ENCODE data around the gene STIM2.

STIM2 gene

GRCh38 chr4:27019766-27020165, 159.1 kb downstream of the STIM2 start:
- H3K36me3 ChIP-seq (ENCODE audit: control insufficient read depth in 1 of 2, insufficient read depth in 2 of 2, low read depth in 1 of 2, low read length in 2 of 2): peaks cover 12 to 49% of the 10 kb centered on the region in 2 experiments
- H3K4me2 ChIP-seq (ENCODE audit: low read length, poor library complexity, severe bottlenecking): no peak overlapping the region
- no peak overlapping the region for H3K23ac ChIP-seq (ENCODE audit: low read length in 2 of 2)
- no peak overlapping the region for H4K8ac ChIP-seq (ENCODE audit: low read length)
- no peak overlapping the region for H3K4ac ChIP-seq (ENCODE audit: low read depth in 1 of 2, low read length in 2 of 2)
- no peak overlapping the region for H2BK120ac ChIP-seq (ENCODE audit: low read depth, low read length)
- H2BK15ac ChIP-seq (ENCODE audit: low read depth, poor library complexity, severe bottlenecking): no peak overlapping the region
- no peak overlapping the region for H2AK5ac ChIP-seq (ENCODE audit: low read length, severe bottlenecking)
- H2AFZ ChIP-seq (ENCODE audit: low read depth, low read length): no peak overlapping the region
- H3K9ac ChIP-seq (ENCODE audit: low read length): no peak overlapping the region
- no peaks in the 10 kb centered on the region for H3K79me1 ChIP-seq (replicated peaks; ENCODE audit: low read length, poor library complexity, severe bottlenecking)
- no peaks in the 10 kb centered on the region for H3K9me3 ChIP-seq (ENCODE audit: control insufficient read depth, low read length)
- H3K4me3 ChIP-seq (ENCODE audit: insufficient read depth in 1 of 2, low read depth in 1 of 2, low read length in 2 of 2): no peak overlapping the region
- no peak overlapping the region for H4K91ac ChIP-seq (ENCODE audit: low read length)
- H2BK5ac ChIP-seq (ENCODE audit: low read depth, low read length, poor library complexity, severe bottlenecking): no peak overlapping the region
- peaks cover under 1% of the 10 kb centered on the region for H3K4me1 ChIP-seq (ENCODE audit: control insufficient read depth, insufficient read depth, low read depth, low read length)
- no peaks in the 10 kb centered on the region for H3K27me3 ChIP-seq (ENCODE audit: control insufficient read depth in 1 of 2, insufficient read depth in 1 of 2, low read length in 2 of 2)
- H3K27ac ChIP-seq (ENCODE audit: low read length, poor library complexity, severe bottlenecking): no peak overlapping the region
- no peak overlapping the region for H2BK12ac ChIP-seq (ENCODE audit: low read length in 2 of 2)
- WGBS: no CpG with 5 or more reads among the region's 1 CpG
- no peak overlapping the region for H3K14ac ChIP-seq (ENCODE audit: low read length in 2 of 2)
- H3K18ac ChIP-seq (ENCODE audit: low read depth in 1 of 2, low read length in 2 of 2): no peak overlapping the region
- DNase-seq: no peak

GRCh38 chr4:27020203-27020602, 159.6 kb downstream of the STIM2 start:
- Histone ChIP-seq H2BK12ac (ENCODE audit: low read length in 2 of 2) (no peak overlapping the region), H2BK120ac (ENCODE audit: low read depth, low read length) (no peak overlapping the region)
- 100% methylated on average over 3 of the region's 4 CpGs for WGBS

GRCh38 chr4:27020603-27021002, 160.0 kb downstream of the STIM2 start:
- H3K23ac ChIP-seq (ENCODE audit: low read length in 2 of 2): no peak overlapping the region
- no peaks in the 10 kb centered on the region for H3K9me3 ChIP-seq (ENCODE audit: control insufficient read depth, low read length)
- H4K91ac ChIP-seq (ENCODE audit: low read length): no peak overlapping the region
- H4K8ac ChIP-seq (ENCODE audit: low read length): no peak overlapping the region
- H2BK120ac ChIP-seq (ENCODE audit: low read depth, low read length): no peak overlapping the region
- H3K79me1 ChIP-seq (replicated peaks; ENCODE audit: low read length, poor library complexity, severe bottlenecking): no peaks in the 10 kb centered on the region
- no peak for DNase-seq
- H3K36me3 ChIP-seq (ENCODE audit: control insufficient read depth in 1 of 2, insufficient read depth in 2 of 2, low read depth in 1 of 2, low read length in 2 of 2): peaks cover 12 to 49% of the 10 kb centered on the region in 2 experiments
- no peak overlapping the region for H2BK5ac ChIP-seq (ENCODE audit: low read depth, low read length, poor library complexity, severe bottlenecking)
- no peak overlapping the region for H3K9ac ChIP-seq (ENCODE audit: low read length)
- H3K27me3 ChIP-seq (ENCODE audit: control insufficient read depth in 1 of 2, insufficient read depth in 1 of 2, low read length in 2 of 2): no peaks in the 10 kb centered on the region
- H3K4me3 ChIP-seq (ENCODE audit: insufficient read depth in 1 of 2, low read depth in 1 of 2, low read length in 2 of 2): no peak overlapping the region
- no peak overlapping the region for H2AK5ac ChIP-seq (ENCODE audit: low read length, severe bottlenecking)
- no peak overlapping the region for H2AFZ ChIP-seq (ENCODE audit: low read depth, low read length)
- H2BK15ac ChIP-seq (ENCODE audit: low read depth, poor library complexity, severe bottlenecking): no peak overlapping the region
- H3K27ac ChIP-seq (ENCODE audit: low read length, poor library complexity, severe bottlenecking): no peak overlapping the region
- H2BK12ac ChIP-seq (ENCODE audit: low read length in 2 of 2): no peak overlapping the region
- no peak overlapping the region for H3K18ac ChIP-seq (ENCODE audit: low read depth in 1 of 2, low read length in 2 of 2)
- no peak overlapping the region for H3K4me2 ChIP-seq (ENCODE audit: low read length, poor library complexity, severe bottlenecking)
- no peak overlapping the region for H3K4ac ChIP-seq (ENCODE audit: low read depth in 1 of 2, low read length in 2 of 2)
- peaks cover 1% of the 10 kb centered on the region for H3K4me1 ChIP-seq (ENCODE audit: control insufficient read depth, insufficient read depth, low read depth, low read length)
- H3K14ac ChIP-seq (ENCODE audit: low read length in 2 of 2): no peak overlapping the region

More at GRCh38 chr4:27020203-27020602, 159.6 kb downstream of the STIM2 start:
- H3K4me1 ChIP-seq (ENCODE audit: control insufficient read depth, insufficient read depth, low read depth, low read length): peaks cover 1% of the 10 kb centered on the region
- no peak overlapping the region for H3K9ac ChIP-seq (ENCODE audit: low read length)
- no peak overlapping the region for H3K18ac ChIP-seq (ENCODE audit: low read depth in 1 of 2, low read length in 2 of 2)
- H4K91ac ChIP-seq (ENCODE audit: low read length): no peak overlapping the region
- H2BK15ac ChIP-seq (ENCODE audit: low read depth, poor library complexity, severe bottlenecking): no peak overlapping the region
- H3K27ac ChIP-seq (ENCODE audit: low read length, poor library complexity, severe bottlenecking): no peak overlapping the region
- H2AFZ ChIP-seq (ENCODE audit: low read depth, low read length): no peak overlapping the region
- H2AK5ac ChIP-seq (ENCODE audit: low read length, severe bottlenecking): no peak overlapping the region
- no peaks in the 10 kb centered on the region for H3K9me3 ChIP-seq (ENCODE audit: control insufficient read depth, low read length)
- peaks cover 12 to 49% of the 10 kb centered on the region in 2 experiments for H3K36me3 ChIP-seq (ENCODE audit: control insufficient read depth in 1 of 2, insufficient read depth in 2 of 2, low read depth in 1 of 2, low read length in 2 of 2)
- no peak for DNase-seq
- no peak overlapping the region for H3K4me2 ChIP-seq (ENCODE audit: low read length, poor library complexity, severe bottlenecking)
- H3K27me3 ChIP-seq (ENCODE audit: control insufficient read depth in 1 of 2, insufficient read depth in 1 of 2, low read length in 2 of 2): no peaks in the 10 kb centered on the region
- H3K4ac ChIP-seq (ENCODE audit: low read depth in 1 of 2, low read length in 2 of 2): no peak overlapping the region
- H3K4me3 ChIP-seq (ENCODE audit: insufficient read depth in 1 of 2, low read depth in 1 of 2, low read length in 2 of 2): no peak overlapping the region
- H3K79me1 ChIP-seq (replicated peaks; ENCODE audit: low read length, poor library complexity, severe bottlenecking): no peaks in the 10 kb centered on the region
- H4K8ac ChIP-seq (ENCODE audit: low read length): no peak overlapping the region
- no peak overlapping the region for H3K14ac ChIP-seq (ENCODE audit: low read length in 2 of 2)
- no peak overlapping the region for H2BK5ac ChIP-seq (ENCODE audit: low read depth, low read length, poor library complexity, severe bottlenecking)
- no peak overlapping the region for H3K23ac ChIP-seq (ENCODE audit: low read length in 2 of 2)

GRCh38 chr4:27022963-27023362, 162.3 kb downstream of the STIM2 start:
- Histone ChIP-seq H3K23ac (ENCODE audit: low read length in 2 of 2) (no peak overlapping the region), H3K79me1 (replicated peaks; ENCODE audit: low read length, poor library complexity, severe bottlenecking) (no peaks in the 10 kb centered on the region), H3K4me1 (ENCODE audit: control insufficient read depth, insufficient read depth, low read depth, low read length) (peaks cover 1% of the 10 kb centered on the region), H2BK120ac (ENCODE audit: low read depth, low read length) (no peak overlapping the region), H4K91ac (ENCODE audit: low read length) (no peak overlapping the region), H2AFZ (ENCODE audit: low read depth, low read length) (no peak overlapping the region), H3K27me3 (ENCODE audit: control insufficient read depth in 1 of 2, insufficient read depth in 1 of 2, low read length in 2 of 2) (no peaks in the 10 kb centered on the region), H2AK5ac (ENCODE audit: low read length, severe bottlenecking) (no peak overlapping the region), H3K36me3 (ENCODE audit: control insufficient read depth in 1 of 2, insufficient read depth in 2 of 2, low read depth in 1 of 2, low read length in 2 of 2) (peaks cover 7 to 44% of the 10 kb centered on the region in 2 experiments), H4K8ac (ENCODE audit: low read length) (no peak overlapping the region), H2BK15ac (ENCODE audit: low read depth, poor library complexity, severe bottlenecking) (no peak overlapping the region), H2BK5ac (ENCODE audit: low read depth, low read length, poor library complexity, severe bottlenecking) (no peak overlapping the region), H3K4me3 (ENCODE audit: insufficient read depth in 1 of 2, low read depth in 1 of 2, low read length in 2 of 2) (no peak overlapping the region), H3K27ac (ENCODE audit: low read length, poor library complexity, severe bottlenecking) (no peak overlapping the region), H3K4ac (ENCODE audit: low read depth in 1 of 2, low read length in 2 of 2) (no peak overlapping the region), H2BK12ac (ENCODE audit: low read length in 2 of 2) (no peak overlapping the region), H3K9ac (ENCODE audit: low read length) (no peak overlapping the region), H3K18ac (ENCODE audit: low read depth in 1 of 2, low read length in 2 of 2) (no peak overlapping the region), H3K4me2 (ENCODE audit: low read length, poor library complexity, severe bottlenecking) (no peak overlapping the region), H3K14ac (ENCODE audit: low read length in 2 of 2) (no peak overlapping the region), H3K9me3 (ENCODE audit: control insufficient read depth, low read length) (no peaks in the 10 kb centered on the region)
- no peak for DNase-seq
- WGBS: 23% methylated on average over 2 of the region's 3 CpGs

Data from mesenchymal stem cell (in vitro differentiated cells and primary cell).